Activated T-cell treated with anti-CD3 and anti-CD28 coated beads, Interleukin-2, amount 50 U/mL, for 4 hours (primary cell): Measurements from ENCODE around the gene GAPT. TPM values are rescaled to one million over a fixed set of nuclear protein-coding genes. Genes with fewer than 3 reads are reported as not detected.
A peak's percentile ranks its signal among the peaks of the same experiment; 100 is the strongest.

Experiments used
- ATAC-seq, 2 donors: fragments of 200-7000 bp; cut with Tn5 transposase; one replicate each; pipeline ENCODE4 v1.10.0; 2021
- DNase-seq: peaks from one replicate; pipeline ENCODE4 v3.0.0-alpha.2; 2020
- H3K27me3 Mint-ChIP-seq: one replicate; pipeline ENCODE4 v1.8.0; 2021; ENCODE audit warnings: low read depth, mixed read lengths
- H3K36me3 Mint-ChIP-seq: one replicate; pipeline ENCODE4 v1.8.0; 2022; ENCODE audit warnings: mixed read lengths; ENCODE audit not compliant: insufficient read depth
- H3K4me1 Mint-ChIP-seq: one replicate; pipeline ENCODE4 v1.8.0; 2021; ENCODE audit warnings: low read depth, mixed read lengths
- H3K4me3 Mint-ChIP-seq: one replicate; pipeline ENCODE4 v1.8.0; 2021; ENCODE audit warnings: mild to moderate bottlenecking, moderate library complexity, mixed read lengths
- H3K9me3 Mint-ChIP-seq: one replicate; pipeline ENCODE4 v1.8.0; 2021; ENCODE audit warnings: mixed read lengths
- total RNA-seq, 3 donors: library from RNA; stranded (reverse); gene quantifications; one replicate each; pipeline ENCODE4 v1.2.1, GENCODE V29; 2021

Gene GAPT
- total RNA-seq, 3 donors from 2014 or later: not detected

DNA sequence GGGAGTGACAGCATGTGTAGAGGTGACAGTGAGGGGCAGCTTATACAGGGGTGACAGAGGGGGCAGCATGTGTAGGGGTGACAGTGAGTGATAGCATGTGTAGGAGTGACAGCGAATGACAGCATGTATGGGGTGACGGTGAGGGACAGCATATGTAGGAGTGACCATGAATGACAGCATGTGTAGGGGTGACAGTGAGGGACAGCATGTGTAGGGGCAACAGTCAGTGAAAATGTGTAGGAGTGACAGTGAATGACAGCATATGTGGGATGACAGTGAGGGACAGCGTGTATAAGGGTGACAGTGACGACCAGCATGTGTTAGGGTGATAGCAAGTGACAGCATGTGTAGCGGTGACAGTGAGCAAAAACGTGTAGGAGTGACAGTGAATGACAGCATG lies 9.4 kb upstream of the GAPT start:
- ATAC-seq (no peak), DNase-seq (no peak)
- no peaks in the 10 kb centered on the region for H3K9me3 Mint-ChIP-seq
- H3K36me3 Mint-ChIP-seq: no peaks in the 10 kb centered on the region
- H3K4me3 Mint-ChIP-seq: no peak overlapping the region
- no peaks in the 10 kb centered on the region for H3K4me1 Mint-ChIP-seq
- H3K27me3 Mint-ChIP-seq: peaks cover 2% of the 10 kb centered on the region

DNA sequence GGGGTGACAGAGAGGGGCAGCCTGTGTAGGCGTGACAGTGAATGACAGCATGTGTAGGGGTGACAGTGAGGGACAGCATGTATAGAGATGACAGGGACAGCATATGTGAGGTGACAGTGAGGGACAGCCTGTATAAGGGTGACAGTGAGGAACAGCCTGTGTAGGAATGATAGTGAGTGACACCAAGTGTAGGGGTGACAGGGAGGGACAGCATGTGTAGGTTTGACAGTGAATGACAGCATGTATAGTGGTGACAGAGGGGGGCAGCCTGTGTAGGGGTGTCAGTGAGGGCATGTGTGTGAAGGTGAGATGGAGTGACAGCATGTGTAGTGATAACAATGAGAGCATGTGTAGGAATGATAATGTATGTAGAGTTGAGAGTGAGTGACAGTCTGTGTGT lies 8.7 kb upstream of the GAPT start:
- H3K4me1 Mint-ChIP-seq: no peaks in the 10 kb centered on the region
- no peak overlapping the region for H3K4me3 Mint-ChIP-seq
- no peaks in the 10 kb centered on the region for H3K36me3 Mint-ChIP-seq
- H3K9me3 Mint-ChIP-seq: no peaks in the 10 kb centered on the region
- DNase-seq (no peak), ATAC-seq (peak in 1 of 2 donors; percentile 30)
- no peaks in the 10 kb centered on the region for H3K27me3 Mint-ChIP-seq

DNA sequence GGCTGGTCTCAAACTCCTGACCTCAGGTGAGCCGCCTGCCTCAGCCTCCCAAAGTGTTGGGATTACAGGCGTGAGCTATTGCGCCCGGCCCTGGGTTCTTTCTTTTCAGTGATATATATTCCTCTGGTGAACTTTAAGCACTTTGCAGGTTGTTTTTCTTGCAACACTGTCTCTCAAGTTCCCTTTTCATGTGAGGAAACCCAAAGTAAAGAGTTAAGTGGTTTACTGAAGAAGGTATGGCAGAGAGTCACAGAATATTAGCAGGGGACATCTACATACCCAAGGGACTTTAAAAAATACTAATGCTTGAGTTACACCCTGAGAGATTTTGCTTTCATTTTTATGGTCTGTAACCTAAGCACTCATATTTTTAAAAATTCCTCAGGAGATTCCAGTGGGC lies 6.7 kb upstream of the GAPT start:
- Mint-ChIP-seq H3K4me3 (no peak overlapping the region), H3K36me3 (no peaks in the 10 kb centered on the region), H3K9me3 (no peaks in the 10 kb centered on the region), H3K27me3 (peaks cover 9% of the 10 kb centered on the region), H3K4me1 (no peaks in the 10 kb centered on the region)
- ATAC-seq (no peak), DNase-seq (no peak)

DNA sequence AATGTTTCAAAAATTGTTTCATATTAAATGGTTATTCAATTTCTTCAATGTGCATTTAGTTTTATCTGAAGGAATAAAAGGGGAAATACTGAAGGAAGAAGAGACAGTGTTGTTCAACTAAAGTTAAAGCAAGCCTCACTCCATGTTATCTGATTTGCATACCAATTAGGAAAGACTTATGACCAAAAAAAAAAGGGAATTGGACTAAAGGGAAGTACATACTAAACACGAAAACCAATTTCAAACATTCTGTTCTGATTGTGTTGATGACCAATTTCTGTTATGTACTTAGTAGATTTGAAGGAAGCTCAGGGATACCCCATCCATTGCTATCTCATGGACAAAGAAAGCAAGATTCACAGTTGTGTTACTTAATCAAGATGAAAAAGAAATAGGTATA lies 4.9 kb upstream of the GAPT start:
- ATAC-seq: no peak
- Mint-ChIP-seq H3K9me3 (no peaks in the 10 kb centered on the region), H3K27me3 (peaks cover 18% of the 10 kb centered on the region), H3K36me3 (no peaks in the 10 kb centered on the region), H3K4me3 (no peak overlapping the region), H3K4me1 (peaks cover 1% of the 10 kb centered on the region)
- no peak for DNase-seq

DNA sequence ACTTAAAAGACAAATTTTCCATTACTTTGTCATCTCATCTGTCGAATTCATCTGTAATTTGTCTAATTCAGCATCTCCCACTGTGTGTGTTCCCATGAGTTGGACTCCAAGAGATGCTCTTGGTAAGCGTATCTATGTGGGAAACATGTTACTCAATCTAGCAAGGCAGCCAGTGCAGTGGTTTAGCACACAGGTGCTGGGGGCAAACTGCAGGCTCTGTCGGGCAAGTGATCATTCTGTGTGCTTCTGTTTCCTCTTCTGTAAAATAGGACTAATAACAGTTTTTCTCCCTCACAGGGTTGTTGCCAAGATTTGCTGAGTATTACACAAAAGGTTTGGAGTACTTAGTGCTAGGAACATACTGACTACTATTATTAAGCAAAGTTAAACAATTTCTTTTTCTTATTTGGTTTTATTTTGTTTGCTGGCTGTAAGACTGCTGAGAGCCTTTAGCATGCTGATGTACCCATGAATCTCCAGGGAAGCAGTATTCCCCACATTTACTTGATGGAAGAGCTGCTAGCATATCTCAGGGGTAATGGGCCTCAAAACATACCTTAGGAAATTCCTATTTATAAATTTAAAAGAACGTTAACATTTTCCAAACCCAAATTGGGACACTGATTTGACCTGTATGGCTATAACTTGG lies 709 bp upstream of the GAPT start:
- no peaks in the 10 kb centered on the region for H3K36me3 Mint-ChIP-seq
- H3K4me1 Mint-ChIP-seq: peaks cover 1% of the 10 kb centered on the region
- ATAC-seq (no peak), DNase-seq (no peak)
- H3K9me3 Mint-ChIP-seq: no peaks in the 10 kb centered on the region
- no peak overlapping the region for H3K4me3 Mint-ChIP-seq
- H3K27me3 Mint-ChIP-seq: peaks cover 19% of the 10 kb centered on the region

DNA sequence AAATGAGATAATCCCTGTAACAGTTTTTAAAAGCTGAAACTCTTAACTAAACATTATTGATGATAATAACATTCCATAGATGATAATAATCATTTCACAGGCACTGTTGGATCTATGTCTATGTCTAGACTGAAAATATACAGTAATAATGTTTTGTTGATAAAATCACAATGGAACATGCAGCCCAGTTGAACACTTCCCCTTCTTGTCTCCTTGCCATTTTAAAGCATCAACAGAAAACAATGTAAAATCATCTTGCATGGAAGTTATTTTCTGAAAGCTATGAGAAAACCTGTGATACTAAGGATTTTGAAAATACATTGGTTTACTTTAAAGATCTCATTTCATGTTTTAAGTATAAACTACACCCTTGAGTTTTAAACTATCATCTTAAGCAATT lies 1.9 kb downstream of the GAPT start:
- Mint-ChIP-seq H3K4me3 (no peak overlapping the region), H3K4me1 (peaks cover 1% of the 10 kb centered on the region), H3K27me3 (peaks cover 14% of the 10 kb centered on the region), H3K36me3 (no peaks in the 10 kb centered on the region), H3K9me3 (no peaks in the 10 kb centered on the region)
- ATAC-seq (no peak), DNase-seq (no peak)

DNA sequence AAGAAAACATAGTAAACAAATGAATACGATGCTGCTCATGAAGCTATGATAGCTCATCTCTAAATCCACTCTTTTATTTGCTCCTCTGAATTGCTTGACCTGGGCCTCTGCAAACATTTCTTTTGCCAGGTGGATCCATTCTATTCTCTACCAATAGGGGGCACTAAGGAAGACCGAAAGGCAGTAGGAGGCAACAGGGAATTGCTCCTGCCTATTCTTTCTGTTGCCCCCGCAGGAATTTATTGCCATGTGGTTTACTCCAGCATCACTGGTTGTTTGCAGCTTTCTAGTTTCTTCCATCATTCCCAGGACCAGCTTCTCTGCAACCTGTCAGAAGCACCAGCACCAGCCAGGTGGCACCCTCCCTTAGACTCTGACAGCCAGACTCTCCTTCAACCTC lies 5.3 kb downstream of the GAPT start:
- Mint-ChIP-seq H3K36me3 (no peaks in the 10 kb centered on the region), H3K4me1 (peaks cover 3% of the 10 kb centered on the region), H3K27me3 (peaks cover 1% of the 10 kb centered on the region), H3K4me3 (no peak overlapping the region), H3K9me3 (no peaks in the 10 kb centered on the region)
- no peak for DNase-seq
- ATAC-seq: no peak

DNA sequence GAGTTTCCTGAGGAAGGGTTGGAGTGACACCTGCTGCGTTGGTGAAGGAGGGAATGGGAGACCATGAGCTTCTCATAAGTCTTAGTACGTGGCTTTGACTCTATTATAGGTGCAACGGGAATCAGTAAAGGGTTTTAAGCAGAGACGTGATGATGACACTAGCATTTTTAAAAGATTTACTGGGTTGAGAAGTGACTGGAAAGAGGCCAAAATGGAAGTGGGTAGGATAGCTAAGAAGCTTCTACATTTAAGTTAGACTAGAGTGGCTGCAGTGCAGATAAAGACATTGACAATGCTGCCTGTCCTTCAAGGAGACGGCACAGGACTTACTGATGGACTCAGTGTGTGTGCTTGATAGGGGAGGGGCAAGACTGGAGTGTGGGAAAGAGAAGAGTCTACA lies 6.2 kb downstream of the GAPT start:
- ATAC-seq: no peak

DNA sequence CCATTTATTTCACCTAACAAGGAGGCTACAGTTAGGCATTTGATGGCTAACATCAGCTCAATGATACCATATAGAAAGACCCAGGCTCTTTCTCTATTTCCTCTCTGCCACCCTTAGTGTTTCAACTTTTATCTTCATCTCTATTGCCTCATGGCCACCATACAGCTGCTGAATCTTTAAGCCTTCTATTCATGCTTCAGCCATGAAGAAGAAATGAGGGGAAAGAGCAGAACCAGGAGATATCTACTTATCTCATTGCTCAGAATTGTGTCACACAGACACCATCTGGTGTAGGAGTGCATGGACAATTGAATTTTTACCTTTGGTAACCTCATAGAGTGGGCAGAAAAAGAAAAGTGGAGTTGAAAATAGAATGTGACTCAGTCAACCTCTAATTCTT lies 6.7 kb downstream of the GAPT start:
- DNase-seq: no peak
- H3K9me3 Mint-ChIP-seq: no peaks in the 10 kb centered on the region
- peaks cover 4% of the 10 kb centered on the region for H3K27me3 Mint-ChIP-seq
- no peak for ATAC-seq
- H3K4me1 Mint-ChIP-seq: peaks cover 3% of the 10 kb centered on the region
- no peak overlapping the region for H3K4me3 Mint-ChIP-seq
- no peaks in the 10 kb centered on the region for H3K36me3 Mint-ChIP-seq

More for the DNA sequence above, 6.2 kb downstream of the GAPT start:
- H3K4me3 Mint-ChIP-seq: no peak overlapping the region
- peaks cover 3% of the 10 kb centered on the region for H3K4me1 Mint-ChIP-seq
- no peak for DNase-seq
- no peaks in the 10 kb centered on the region for H3K36me3 Mint-ChIP-seq
- H3K9me3 Mint-ChIP-seq: no peaks in the 10 kb centered on the region
- H3K27me3 Mint-ChIP-seq: peaks cover 1% of the 10 kb centered on the region

DNA sequence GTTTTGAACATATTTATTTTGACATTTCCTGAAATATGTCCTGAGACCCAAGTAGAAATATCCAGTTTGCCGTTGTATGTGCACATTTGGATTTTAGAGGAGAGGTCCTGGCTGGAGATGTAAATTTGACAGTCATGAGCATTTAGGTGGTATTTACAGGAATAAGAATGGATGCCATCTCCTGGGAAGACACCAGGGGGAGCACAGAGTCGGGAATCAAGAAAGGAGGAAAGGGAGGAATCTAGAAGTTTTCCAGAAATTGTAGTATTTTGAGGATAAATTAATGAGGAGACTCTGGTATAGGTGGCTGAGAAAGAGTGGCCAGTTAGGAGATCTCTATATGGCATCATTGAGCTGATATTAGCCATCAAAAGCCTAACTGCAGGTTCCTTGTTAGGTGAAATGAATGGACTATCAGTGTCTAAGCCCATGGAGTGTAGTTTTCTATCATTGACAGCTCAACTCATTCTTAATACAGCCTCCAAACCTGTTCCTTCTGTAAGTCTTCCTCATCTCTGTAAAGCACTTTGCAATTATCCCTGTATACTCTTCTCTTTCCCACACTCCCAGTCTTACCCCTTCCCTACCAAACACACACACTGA lies 7.2 kb downstream of the GAPT start:
- H3K27me3 Mint-ChIP-seq: peaks cover 3% of the 10 kb centered on the region
- no peaks in the 10 kb centered on the region for H3K9me3 Mint-ChIP-seq
- no peak for ATAC-seq
- H3K4me3 Mint-ChIP-seq: no peak overlapping the region
- no peaks in the 10 kb centered on the region for H3K36me3 Mint-ChIP-seq
- DNase-seq: no peak
- H3K4me1 Mint-ChIP-seq: peaks cover 3% of the 10 kb centered on the region

DNA sequence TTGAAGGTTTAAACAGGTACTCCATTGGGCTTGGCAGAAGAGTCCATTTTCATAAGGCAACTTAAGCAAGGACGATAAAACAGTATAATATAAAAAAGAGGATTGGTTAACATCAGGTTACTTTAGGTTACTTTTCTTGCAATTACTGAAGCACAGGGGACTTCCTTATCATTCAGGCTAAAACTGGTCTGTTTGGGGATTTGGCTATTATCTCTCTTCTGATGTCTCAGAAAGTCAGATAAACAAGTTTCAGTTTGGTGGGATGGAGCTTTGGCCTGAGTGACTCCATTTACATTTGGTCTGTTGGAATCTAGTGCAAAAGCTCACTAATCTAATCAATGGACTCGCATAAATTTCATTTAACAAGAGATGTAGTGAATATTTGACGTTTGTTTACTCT lies 8.0 kb downstream of the GAPT start:
- Mint-ChIP-seq H3K4me3 (no peak overlapping the region), H3K4me1 (peaks cover 3% of the 10 kb centered on the region), H3K36me3 (no peaks in the 10 kb centered on the region), H3K27me3 (peaks cover 3% of the 10 kb centered on the region), H3K9me3 (no peaks in the 10 kb centered on the region)
- no peak for DNase-seq
- no peak for ATAC-seq

DNA sequence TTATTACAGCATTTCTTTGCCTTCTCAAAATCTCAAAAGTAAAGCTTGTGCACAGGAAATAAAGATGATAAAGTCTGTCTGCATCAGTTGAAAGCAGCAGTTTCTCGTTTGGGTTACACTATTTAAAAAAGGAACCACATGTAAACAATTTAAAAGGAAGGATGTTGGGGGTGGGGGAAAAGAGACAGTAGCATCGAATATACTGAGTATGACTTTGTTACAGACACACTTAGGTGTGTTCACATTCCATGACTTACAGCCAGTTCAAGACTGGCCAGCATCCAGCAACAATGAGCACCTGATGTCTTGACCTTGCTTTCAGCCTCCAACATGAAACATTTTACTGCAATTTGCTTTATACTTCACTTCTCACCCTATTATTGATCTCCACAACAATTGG lies 8.7 kb downstream of the GAPT start:
- Mint-ChIP-seq H3K36me3 (no peaks in the 10 kb centered on the region), H3K4me3 (no peak overlapping the region), H3K4me1 (peaks cover 3% of the 10 kb centered on the region), H3K9me3 (no peaks in the 10 kb centered on the region), H3K27me3 (peaks cover 7% of the 10 kb centered on the region)
- ATAC-seq (no peak), DNase-seq (no peak)

DNA sequence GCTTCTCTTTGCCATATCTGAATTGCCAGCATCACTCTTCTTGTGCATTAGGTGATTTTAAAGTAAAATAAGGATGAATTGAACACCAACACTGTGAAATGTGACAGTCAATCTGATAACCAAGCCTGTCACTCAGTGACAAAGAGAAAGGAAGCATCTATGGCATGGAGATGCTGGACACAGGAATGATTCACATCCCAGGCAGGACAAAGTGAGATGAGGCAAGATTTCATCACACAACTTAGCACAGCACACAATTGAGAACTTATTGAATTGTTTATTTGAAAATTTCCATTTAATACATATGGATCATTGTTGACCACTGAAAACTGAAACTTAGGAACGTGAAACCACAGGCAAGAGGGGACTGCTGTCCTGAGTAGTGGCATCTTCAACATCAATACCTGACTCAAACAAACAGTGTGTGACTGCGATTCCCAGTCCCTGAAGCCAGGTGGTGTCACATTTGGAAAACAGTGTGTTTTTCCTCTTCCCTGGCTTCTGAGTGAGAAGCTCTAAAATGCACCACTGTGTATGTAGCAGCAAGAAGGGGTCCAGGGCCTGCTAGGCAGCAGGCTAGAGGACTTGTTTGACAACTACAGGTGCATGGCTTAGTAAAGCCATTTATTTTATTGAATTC lies 10.7 kb downstream of the GAPT start:
- DNase-seq: no peak
- Mint-ChIP-seq H3K9me3 (no peaks in the 10 kb centered on the region), H3K27me3 (peaks cover 10% of the 10 kb centered on the region), H3K4me3 (no peak overlapping the region), H3K4me1 (peaks cover 3% of the 10 kb centered on the region), H3K36me3 (no peaks in the 10 kb centered on the region)
- ATAC-seq: no peak

DNA sequence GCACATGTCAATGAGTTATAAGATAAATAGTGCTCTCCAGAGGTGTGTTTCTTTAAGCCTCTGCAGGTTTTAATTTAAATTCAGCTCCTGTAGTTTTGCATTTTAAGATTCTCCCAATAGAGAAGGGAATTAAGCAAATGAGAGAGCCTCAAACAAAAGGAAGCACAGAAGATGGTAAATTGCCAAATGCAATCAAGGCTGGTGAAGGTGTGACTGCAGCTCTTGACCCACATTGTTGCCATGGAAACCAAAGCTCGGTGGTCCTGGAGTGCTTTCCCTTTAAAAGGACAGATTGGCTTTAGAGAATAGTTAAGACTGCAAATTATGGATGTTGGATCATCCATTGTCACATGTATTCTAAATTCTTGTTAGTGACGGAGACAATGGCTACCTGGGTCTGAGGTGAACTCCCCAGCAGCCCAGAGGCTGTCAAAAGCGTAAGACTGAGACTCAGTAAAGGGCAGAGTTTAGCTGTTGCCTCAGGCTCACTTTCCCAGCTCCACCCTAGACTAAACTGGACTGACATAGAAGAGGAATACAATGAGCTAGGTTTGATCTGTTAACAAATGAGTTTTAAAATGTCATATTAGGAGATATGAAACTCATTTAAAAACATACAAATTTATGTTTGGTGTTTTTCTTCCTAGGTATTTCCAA lies 12.3 kb downstream of the GAPT start:
- H3K4me3 Mint-ChIP-seq: no peak overlapping the region
- peaks cover 10% of the 10 kb centered on the region for H3K27me3 Mint-ChIP-seq
- peaks cover 3% of the 10 kb centered on the region for H3K4me1 Mint-ChIP-seq
- DNase-seq (no peak), ATAC-seq (no peak)
- H3K9me3 Mint-ChIP-seq: no peaks in the 10 kb centered on the region
- H3K36me3 Mint-ChIP-seq: no peaks in the 10 kb centered on the region

DNA sequence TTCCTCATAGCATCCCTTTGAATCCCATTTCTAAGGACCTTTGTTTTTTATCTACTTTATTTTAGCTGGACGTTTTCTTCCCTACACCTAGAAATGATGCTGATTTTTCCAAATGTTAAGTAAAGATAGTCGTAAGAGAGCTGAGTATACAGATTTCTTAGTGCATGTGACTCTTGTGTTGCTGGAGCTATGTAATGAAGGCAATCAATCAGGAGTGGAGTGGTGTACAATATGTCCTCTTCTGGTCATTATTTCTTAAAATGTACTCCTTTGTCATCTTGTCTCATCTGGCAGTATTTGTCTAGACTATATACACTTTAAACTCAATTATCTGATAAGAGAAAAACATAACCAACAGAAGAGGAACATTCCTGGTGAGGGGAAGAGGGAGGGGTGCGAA lies 13.5 kb downstream of the GAPT start:
- peaks cover 17% of the 10 kb centered on the region for H3K27me3 Mint-ChIP-seq
- H3K36me3 Mint-ChIP-seq: no peaks in the 10 kb centered on the region
- no peak overlapping the region for H3K4me3 Mint-ChIP-seq
- H3K4me1 Mint-ChIP-seq: peaks cover 1% of the 10 kb centered on the region
- DNase-seq (no peak), ATAC-seq (no peak)
- no peaks in the 10 kb centered on the region for H3K9me3 Mint-ChIP-seq
